Measurements from ENCODE around the gene NDUFAF5.

NDUFAF5 gene

GRCh38 chr20:13775867-13776266 is 9.0 kb upstream of the NDUFAF5 start:
- DNase-seq (ENCODE audit: low read depth in 4 of 4, low spot score in 1 of 4): no peak

- no peak for DNase-seq (ENCODE audit: low read depth in 4 of 4, low spot score in 1 of 4)
These were observed 7.6 kb upstream of the NDUFAF5 start for GRCh38 chr20:13777171-13777601.

GRCh38 chr20:13778827-13779226 is 6.0 kb upstream of the NDUFAF5 start:
- no peak for DNase-seq (ENCODE audit: low read depth in 4 of 4, low spot score in 1 of 4)

- no peak for DNase-seq (ENCODE audit: low read depth in 4 of 4, low spot score in 1 of 4)
These were observed 1.3 kb upstream of the NDUFAF5 start for GRCh38 chr20:13783528-13783927.

- no peak for DNase-seq (ENCODE audit: low read depth in 4 of 4, low spot score in 1 of 4)
These were observed 446 bp upstream of the NDUFAF5 start for GRCh38 chr20:13784271-13784892.

- DNase-seq (ENCODE audit: low read depth in 4 of 4, low spot score in 1 of 4): no peak
These were observed 1.5 kb downstream of the NDUFAF5 start for GRCh38 chr20:13786143-13786828.

- DNase-seq (ENCODE audit: low read depth in 4 of 4, low spot score in 1 of 4): peak in 1 of 4 experiments; percentile 4
These were observed 3.5 kb downstream of the NDUFAF5 start for GRCh38 chr20:13788167-13788834.

GRCh38 chr20:13790708-13791107 is 5.9 kb downstream of the NDUFAF5 start:
- no peak for DNase-seq (ENCODE audit: low read depth in 4 of 4, low spot score in 1 of 4)

- no peak for DNase-seq (ENCODE audit: low read depth in 4 of 4, low spot score in 1 of 4)
These were observed 7.0 kb downstream of the NDUFAF5 start for GRCh38 chr20:13791540-13792459.

GRCh38 chr20:13793001-13793400 is 8.2 kb downstream of the NDUFAF5 start:
- DNase-seq (ENCODE audit: low read depth in 4 of 4, low spot score in 1 of 4): no peak

- DNase-seq (ENCODE audit: low read depth in 4 of 4, low spot score in 1 of 4): no peak
These were observed 9.8 kb downstream of the NDUFAF5 start for GRCh38 chr20:13794667-13795066.

GRCh38 chr20:13799040-13799439 is 14.2 kb downstream of the NDUFAF5 start:
- DNase-seq (ENCODE audit: low read depth in 4 of 4, low spot score in 1 of 4): no peak

GRCh38 chr20:13799974-13800373 is 15.1 kb downstream of the NDUFAF5 start:
- DNase-seq (ENCODE audit: low read depth in 4 of 4, low spot score in 1 of 4): no peak

GRCh38 chr20:13800728-13801134 is 15.9 kb downstream of the NDUFAF5 start:
- DNase-seq (ENCODE audit: low read depth in 4 of 4, low spot score in 1 of 4): no peak

- no peak for DNase-seq (ENCODE audit: low read depth in 4 of 4, low spot score in 1 of 4)
These were observed 24.5 kb downstream of the NDUFAF5 start for GRCh38 chr20:13809373-13809772.

- DNase-seq (ENCODE audit: low read depth in 4 of 4, low spot score in 1 of 4): no peak
These were observed 25.0 kb downstream of the NDUFAF5 start for GRCh38 chr20:13809855-13810254.

- no peak for DNase-seq (ENCODE audit: low read depth in 4 of 4, low spot score in 1 of 4)
These were observed 25.6 kb downstream of the NDUFAF5 start for GRCh38 chr20:13810446-13810845.

GRCh38 chr20:13813910-13814309 is 29.1 kb downstream of the NDUFAF5 start:
- no peak for DNase-seq (ENCODE audit: low read depth in 4 of 4, low spot score in 1 of 4)

- no peak for DNase-seq (ENCODE audit: low read depth in 4 of 4, low spot score in 1 of 4)
These were observed 29.8 kb downstream of the NDUFAF5 start for GRCh38 chr20:13814672-13815071.

- DNase-seq (ENCODE audit: low read depth in 4 of 4, low spot score in 1 of 4): no peak
These were observed 31.9 kb downstream of the NDUFAF5 start for GRCh38 chr20:13816757-13817156.

- DNase-seq (ENCODE audit: low read depth in 4 of 4, low spot score in 1 of 4): no peak
These were observed 32.5 kb downstream of the NDUFAF5 start for GRCh38 chr20:13817342-13817741.

Measured in stimulated activated CD4-positive, alpha-beta T cell treated with anti-CD3 and anti-CD28 coated beads, Interleukin-1b, Interleukin-23, amount 100 ng/mL, for 24 hours (primary cell).